GF-D8 (cell line): Measurements from ENCODE around the gene TYROBP.
"Not testable (repeated sequence)": the region's sequence is repeated elsewhere in the genome, so short reads cannot be mapped to it uniquely, and the experiment has no call there.

Experiments
- DNase-seq: peaks from one replicate; lab custom pipeline; 2025; lab: John Stamatoyannopoulos, UW

The TYROBP gene

GRCh38 chr19:35908010-35908441 lies at the start of gene TYROBP:
Gene TYROBP, minus strand, starts transcription at chr19:35908295. Its CDS starts 67 bp downstream, at chr19:35908228.
- DNase-seq, result peak; percentile 23

- DNase-seq, result not testable (repeated sequence)
Measured at GRCh38 chr19:35957411-35957810, 49.3 kb upstream of the TYROBP start.

GRCh38 chr19:35955881-35956634 lies 48.0 kb upstream of the TYROBP start:
- DNase-seq, result peak; percentile 7

GRCh38 chr19:35949131-35949530 lies 41.0 kb upstream of the TYROBP start:
- no peak for DNase-seq

GRCh38 chr19:35946203-35946602 lies 38.1 kb upstream of the TYROBP start:
- DNase-seq, result no peak

GRCh38 chr19:35945121-35945790 lies 37.2 kb upstream of the TYROBP start:
- no peak for DNase-seq

- no peak for DNase-seq
Measured at GRCh38 chr19:35944556-35944955, 36.5 kb upstream of the TYROBP start.

GRCh38 chr19:35943321-35944301 lies 35.5 kb upstream of the TYROBP start:
- DNase-seq, result no peak

- no peak for DNase-seq
Measured at GRCh38 chr19:35942235-35942634, 34.1 kb upstream of the TYROBP start.

GRCh38 chr19:35940839-35941238 lies 32.7 kb upstream of the TYROBP start:
- no peak for DNase-seq

GRCh38 chr19:35940078-35940775 lies 32.1 kb upstream of the TYROBP start:
- no peak for DNase-seq

GRCh38 chr19:35939307-35940077 lies 31.4 kb upstream of the TYROBP start:
- no peak for DNase-seq

- DNase-seq, result no peak
Measured at GRCh38 chr19:35938282-35939224, 30.5 kb upstream of the TYROBP start.

GRCh38 chr19:35937345-35938281 lies 29.5 kb upstream of the TYROBP start:
- DNase-seq, result no peak

GRCh38 chr19:35936738-35937268 lies 28.7 kb upstream of the TYROBP start:
- no peak for DNase-seq

- no peak for DNase-seq
Measured at GRCh38 chr19:35935911-35936737, 28.0 kb upstream of the TYROBP start, which contains the start of gene LRFN3. Gene LRFN3, plus strand, starts transcription at chr19:35936374. Its CDS starts 3,052 bp downstream, at chr19:35939426.

GRCh38 chr19:35932291-35932936 lies 24.3 kb upstream of the TYROBP start:
- no peak for DNase-seq
